Tibial nerve (tissue), 4 donors: ENCODE data around the gene CLEC7A.

Experiments used
- EP300 ChIP-seq, 2 donors: sonication (generic); formaldehyde crosslinking; IDR thresholded peaks; one replicate each; pipeline ENCODE4 v1.6.1; 2017; ENCODE audit warnings: antibody characterized with exemption in 2 of 2, mild to moderate bottlenecking in 1 of 2
- POLR2A ChIP-seq, 2 donors: fragments of 450-650 bp; IDR thresholded peaks; one replicate each; pipeline ENCODE4 v1.6.1; 2017; ENCODE audit warnings: antibody characterized with exemption in 2 of 2, mild to moderate bottlenecking in 2 of 2, moderate library complexity in 2 of 2
- TF ChIP-seq, protein P1 (sequence below), 5 experiments: fragments of 200-600 bp in 3 of 5; fragments of 450-650 bp in 2 of 5; sonication (generic) in 3 of 5; IDR thresholded peaks; one replicate each; pipeline ENCODE4 v1.5.1; 2016 to 2019; ENCODE audit warnings: antibody characterized with exemption in 5 of 5, mild to moderate bottlenecking in 3 of 5, moderate library complexity in 2 of 5

DNA sequence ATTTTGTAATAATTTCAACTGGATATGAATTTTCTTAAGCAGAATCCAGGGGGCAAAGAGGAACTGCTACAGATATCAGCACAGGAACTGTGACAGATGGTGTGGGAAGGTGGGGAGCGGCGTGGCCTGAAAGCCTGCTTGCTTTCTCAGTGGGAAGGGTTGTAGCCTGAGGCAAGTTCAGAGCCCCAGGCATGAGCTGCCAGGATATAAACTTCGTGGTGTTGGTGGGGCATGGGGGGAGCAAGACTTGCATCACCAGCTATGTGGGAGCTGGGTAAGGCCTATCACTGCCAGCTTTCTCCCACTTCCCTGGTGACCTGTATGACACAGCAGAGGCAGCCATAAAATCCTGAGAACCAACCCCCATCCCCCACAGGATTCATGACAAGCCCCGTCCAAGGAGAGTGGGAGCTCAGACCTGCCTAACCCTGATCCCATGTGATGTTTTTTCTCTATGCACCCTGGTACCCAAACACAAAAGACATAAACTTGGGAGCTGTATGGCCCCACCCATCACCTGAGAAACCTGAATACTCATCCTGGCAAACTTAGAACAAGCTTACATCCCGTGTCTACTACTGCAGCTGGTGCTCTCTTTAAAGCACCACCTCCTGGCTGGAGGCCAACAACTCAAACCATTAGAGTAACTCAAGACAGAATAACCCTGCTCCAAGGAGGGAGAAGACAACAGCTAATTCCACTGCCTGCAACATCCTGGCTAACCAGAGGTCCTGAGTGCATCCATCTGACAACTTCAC is 47.7 kb downstream of the CLEC7A start:
- TF ChIP-seq, protein P1, sequence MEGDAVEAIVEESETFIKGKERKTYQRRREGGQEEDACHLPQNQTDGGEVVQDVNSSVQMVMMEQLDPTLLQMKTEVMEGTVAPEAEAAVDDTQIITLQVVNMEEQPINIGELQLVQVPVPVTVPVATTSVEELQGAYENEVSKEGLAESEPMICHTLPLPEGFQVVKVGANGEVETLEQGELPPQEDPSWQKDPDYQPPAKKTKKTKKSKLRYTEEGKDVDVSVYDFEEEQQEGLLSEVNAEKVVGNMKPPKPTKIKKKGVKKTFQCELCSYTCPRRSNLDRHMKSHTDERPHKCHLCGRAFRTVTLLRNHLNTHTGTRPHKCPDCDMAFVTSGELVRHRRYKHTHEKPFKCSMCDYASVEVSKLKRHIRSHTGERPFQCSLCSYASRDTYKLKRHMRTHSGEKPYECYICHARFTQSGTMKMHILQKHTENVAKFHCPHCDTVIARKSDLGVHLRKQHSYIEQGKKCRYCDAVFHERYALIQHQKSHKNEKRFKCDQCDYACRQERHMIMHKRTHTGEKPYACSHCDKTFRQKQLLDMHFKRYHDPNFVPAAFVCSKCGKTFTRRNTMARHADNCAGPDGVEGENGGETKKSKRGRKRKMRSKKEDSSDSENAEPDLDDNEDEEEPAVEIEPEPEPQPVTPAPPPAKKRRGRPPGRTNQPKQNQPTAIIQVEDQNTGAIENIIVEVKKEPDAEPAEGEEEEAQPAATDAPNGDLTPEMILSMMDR (IDR thresholded peaks at IDR 0.05), result no peak
- no peak for TF ChIP-seq POLR2A (IDR thresholded peaks at IDR 0.05)
- no peak for TF ChIP-seq EP300 (IDR thresholded peaks at IDR 0.05)
